Skin epidermis (tissue), 12 donors: ENCODE measurements around the gene FOXC1.
A peak's percentile ranks its signal among the peaks of the same experiment; 100 is the strongest.

Experiments used
- H3K27ac ChIP-seq, 21 experiments: fragments of 200-600 bp; sonication (generic) in 11 of 21; one replicate each; pipeline ENCODE4 v1.5.0; 2020; ENCODE audit warnings: mild to moderate bottlenecking in 3 of 21, inconsistent platforms in 2 of 21, moderate library complexity in 2 of 21
- H3K4me3 ChIP-seq, 7 experiments: fragments of 200-600 bp; sonication (generic) in 2 of 7; one replicate each; pipeline ENCODE4 v1.5.0; 2020; ENCODE audit warnings: inconsistent platforms in 2 of 7, mild to moderate bottlenecking in 2 of 7, moderate library complexity in 1 of 7

Gene FOXC1

DNA sequence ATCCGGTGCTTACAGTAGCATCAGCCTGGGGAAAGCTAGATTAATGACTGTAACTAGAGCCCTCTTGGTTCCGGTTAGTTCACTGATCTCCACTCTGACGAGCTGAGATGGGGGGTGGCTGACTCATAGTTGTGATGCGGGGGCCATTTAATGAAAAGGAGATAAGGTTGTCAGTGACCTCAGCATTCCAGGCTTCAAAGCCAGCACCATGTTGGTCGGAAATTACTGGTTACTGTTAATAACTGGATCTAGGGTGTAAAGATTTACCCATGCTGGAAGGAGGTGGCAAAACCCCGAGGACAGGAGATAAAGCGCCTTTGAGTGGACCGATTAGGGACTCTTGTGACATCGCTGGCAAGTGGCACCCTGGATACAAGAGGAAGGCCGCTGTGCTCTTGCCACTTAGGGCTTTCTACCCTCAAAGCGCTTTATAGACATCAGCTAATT, 21.1 kb downstream of the FOXC1 start:
- H3K27ac ChIP-seq, result no peak overlapping the region
- H3K4me3 ChIP-seq, result no peak overlapping the region

- Histone ChIP-seq H3K27ac (no peak overlapping the region), H3K4me3 (no peak overlapping the region)
Observed at GRCh38 chr6:1631251-1631650, 21.5 kb downstream of the FOXC1 start.

DNA sequence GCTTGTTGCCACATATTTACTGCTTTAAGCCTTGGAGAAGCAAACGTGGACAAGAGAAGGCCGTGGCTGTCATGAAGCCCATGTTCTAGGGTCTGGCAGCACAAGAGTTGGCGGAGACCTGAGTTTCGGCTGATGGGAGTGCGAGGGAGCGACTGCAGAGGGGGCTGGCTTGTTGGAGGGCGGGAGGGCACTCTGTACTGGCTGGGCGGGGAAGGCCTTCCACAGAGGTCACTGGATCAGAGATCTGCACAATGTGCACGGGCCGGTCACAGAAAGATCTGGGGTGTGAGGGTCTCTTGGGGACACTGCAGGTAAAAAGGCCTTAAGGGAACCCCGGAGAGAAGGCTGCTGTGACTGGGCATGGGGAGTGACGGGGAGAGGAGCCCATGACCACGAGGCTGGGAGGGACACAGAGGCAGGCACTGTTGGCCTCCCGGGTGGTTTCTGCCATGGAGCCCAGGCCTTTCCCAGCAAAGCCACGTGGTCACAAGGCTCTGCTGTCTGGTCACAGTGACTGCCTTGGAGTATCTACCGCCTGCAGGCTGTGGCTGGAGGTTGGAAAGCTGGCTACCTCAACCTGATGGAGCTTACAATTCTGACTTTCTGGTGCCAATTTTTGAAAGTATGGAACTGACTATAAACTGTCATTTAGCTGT, 23.8 kb downstream of the FOXC1 start:
- no peak overlapping the region for H3K27ac ChIP-seq
- no peak overlapping the region for H3K4me3 ChIP-seq

- H3K4me3 ChIP-seq, result no peak overlapping the region
- H3K27ac ChIP-seq, result no peak overlapping the region
Observed at GRCh38 chr6:1634081-1634480, 24.4 kb downstream of the FOXC1 start.

- Histone ChIP-seq H3K4me3 (no peak overlapping the region), H3K27ac (no peak overlapping the region)
Observed at GRCh38 chr6:1635305-1636010, 25.7 kb downstream of the FOXC1 start.

GRCh38 chr6:1636272-1636825, 26.6 kb downstream of the FOXC1 start:
- Histone ChIP-seq H3K27ac (no peak overlapping the region), H3K4me3 (no peak overlapping the region)

- Histone ChIP-seq H3K4me3 (no peak overlapping the region), H3K27ac (peak overlapping the region in 2 of 21 experiments; percentile 20 to 51)
Observed at GRCh38 chr6:1636971-1637871, 27.5 kb downstream of the FOXC1 start.

- Histone ChIP-seq H3K4me3 (no peak overlapping the region), H3K27ac (no peak overlapping the region)
Observed at GRCh38 chr6:1639430-1639829, 29.7 kb downstream of the FOXC1 start.

DNA sequence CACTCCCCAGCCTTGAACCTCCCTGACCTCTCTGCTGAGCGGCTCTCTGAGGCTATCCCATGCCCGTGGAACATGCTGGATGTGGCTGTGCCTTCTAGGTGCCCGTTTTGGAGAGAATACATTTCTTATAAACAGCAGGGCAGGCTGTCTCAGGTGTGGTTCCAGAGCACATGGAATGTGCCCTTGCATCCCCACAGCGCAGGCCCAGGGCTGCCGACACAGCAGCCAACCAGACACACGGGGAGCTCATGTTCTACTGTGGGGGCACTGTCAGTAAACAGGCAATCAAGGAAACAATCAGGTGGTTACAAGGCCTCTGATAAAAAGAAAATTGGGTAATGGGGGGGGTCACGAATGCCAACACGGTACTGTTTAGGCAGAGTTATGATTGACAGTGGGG, 30.8 kb downstream of the FOXC1 start:
- H3K4me3 ChIP-seq, result no peak overlapping the region
- no peak overlapping the region for H3K27ac ChIP-seq

DNA sequence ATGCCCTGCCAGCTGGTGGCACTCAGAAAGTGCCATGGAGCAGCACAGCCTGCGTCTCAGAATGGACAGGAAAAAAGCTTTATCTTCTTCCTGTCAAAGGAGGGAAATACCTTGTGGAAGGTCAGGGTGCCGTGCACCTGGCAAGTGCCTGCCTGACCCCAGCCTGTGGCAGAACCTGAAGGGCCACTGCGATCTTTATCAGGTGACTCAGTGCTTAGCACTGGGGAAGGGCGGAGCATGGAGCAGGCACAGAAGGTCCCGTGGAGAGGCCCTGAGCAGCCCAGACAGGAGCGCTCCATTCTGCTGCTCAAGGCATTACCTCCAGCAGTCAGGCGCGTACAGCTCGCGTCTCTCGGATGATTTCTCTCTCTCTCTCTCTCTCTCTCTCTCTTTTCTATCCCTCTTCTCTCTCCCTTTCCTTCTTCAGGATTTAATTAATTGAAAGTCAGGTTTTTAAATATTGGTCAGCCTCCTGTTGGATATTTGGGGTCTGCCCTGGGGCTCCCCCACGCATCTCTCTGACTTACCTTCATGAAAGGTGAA, 31.7 kb downstream of the FOXC1 start:
- Histone ChIP-seq H3K4me3 (no peak overlapping the region), H3K27ac (no peak overlapping the region)

GRCh38 chr6:1643111-1643510, 33.4 kb downstream of the FOXC1 start:
- Histone ChIP-seq H3K4me3 (no peak overlapping the region), H3K27ac (no peak overlapping the region)

DNA sequence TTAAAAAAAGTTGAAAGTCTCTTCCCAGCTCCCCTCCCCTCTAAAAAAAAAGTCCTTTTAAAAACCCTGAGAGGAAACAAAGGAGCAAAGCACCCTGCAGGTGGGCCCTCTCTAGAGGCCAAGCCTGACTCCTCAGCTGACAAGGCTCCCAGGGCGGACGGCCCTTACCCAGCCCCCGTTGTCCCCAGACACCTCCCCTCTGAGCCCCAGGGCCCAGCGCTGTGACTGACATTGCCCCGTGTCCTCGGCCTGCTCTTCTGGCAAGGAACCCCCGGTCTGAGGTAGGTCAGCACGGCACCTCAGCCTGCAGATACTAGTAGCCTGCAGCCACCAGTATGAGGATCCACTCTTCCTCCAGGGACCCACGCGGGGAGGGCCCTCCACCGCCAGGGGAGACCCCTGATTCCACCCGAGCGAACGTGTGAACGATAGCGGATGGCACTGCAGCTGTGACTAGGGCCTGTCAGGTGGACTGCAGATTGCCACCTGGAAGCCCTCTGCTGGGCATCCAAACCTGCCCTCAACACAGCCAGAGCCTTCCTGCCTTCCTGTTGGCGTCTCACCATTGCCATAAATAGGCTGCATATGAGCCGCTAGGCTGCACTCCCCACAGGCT, 34.2 kb downstream of the FOXC1 start:
- H3K27ac ChIP-seq, result no peak overlapping the region
- no peak overlapping the region for H3K4me3 ChIP-seq

- no peak overlapping the region for H3K4me3 ChIP-seq
- H3K27ac ChIP-seq, result no peak overlapping the region
Observed at GRCh38 chr6:1644516-1645060, 34.9 kb downstream of the FOXC1 start.

DNA sequence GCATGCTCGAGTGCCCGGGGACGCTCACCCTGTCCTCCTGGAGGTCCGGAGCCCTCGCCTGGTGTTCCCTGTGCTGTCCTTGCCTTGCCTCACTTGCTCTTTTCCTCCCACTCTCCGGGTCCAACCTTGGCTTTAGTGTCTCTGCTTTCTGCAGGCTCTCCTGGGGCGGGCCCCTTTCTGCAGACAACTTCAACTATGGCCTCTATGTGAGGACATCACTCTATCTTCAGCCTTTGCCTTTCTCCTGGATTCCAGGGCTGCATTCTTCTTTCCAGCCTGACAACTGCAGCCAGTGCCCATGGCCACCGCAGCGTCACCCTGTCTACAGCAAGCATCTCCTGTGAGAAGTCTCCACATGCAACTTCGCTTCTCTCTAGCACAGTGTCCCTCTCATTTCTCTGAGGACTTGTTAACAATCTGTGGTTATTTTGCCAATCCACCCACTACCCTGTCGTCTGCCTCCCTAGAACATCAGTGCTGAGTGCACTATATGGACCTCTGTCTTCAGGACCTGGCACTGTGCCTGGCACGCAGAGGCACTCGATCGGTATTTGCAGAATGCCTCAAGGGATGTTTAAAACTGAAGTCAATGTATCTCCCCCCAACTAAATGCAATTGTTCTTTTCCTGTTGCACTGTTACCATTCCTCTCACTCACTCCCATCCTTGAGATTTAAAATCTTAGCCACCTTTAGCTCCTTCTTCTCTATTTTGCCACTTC, 35.9 kb downstream of the FOXC1 start:
- Histone ChIP-seq H3K27ac (no peak overlapping the region), H3K4me3 (no peak overlapping the region)

GRCh38 chr6:1651362-1651761, 41.6 kb downstream of the FOXC1 start:
- H3K27ac ChIP-seq, result no peak overlapping the region
- H3K4me3 ChIP-seq, result no peak overlapping the region

DNA sequence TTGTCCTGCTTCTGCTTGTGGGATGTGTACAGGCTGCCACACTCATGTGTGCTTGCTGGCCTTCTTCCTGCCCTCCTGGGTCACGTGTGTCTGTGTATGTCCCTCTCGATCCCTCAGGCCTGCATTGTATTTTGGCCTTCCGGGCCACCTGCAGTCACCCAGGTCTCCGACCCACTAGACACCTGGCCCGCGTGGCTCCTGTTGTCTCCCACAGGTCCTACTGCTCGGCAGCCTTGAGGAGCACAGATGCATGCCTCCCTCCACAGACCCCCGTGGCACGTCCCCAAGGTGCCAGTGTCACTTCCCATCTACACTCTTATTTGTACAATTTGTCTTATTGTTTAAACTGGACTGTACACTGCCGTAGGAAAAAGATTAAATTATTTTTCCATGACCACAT, 43.1 kb downstream of the FOXC1 start:
- H3K27ac ChIP-seq, result no peak overlapping the region
- no peak overlapping the region for H3K4me3 ChIP-seq

- no peak overlapping the region for H3K27ac ChIP-seq
- no peak overlapping the region for H3K4me3 ChIP-seq
Observed at GRCh38 chr6:1654054-1654453, 44.3 kb downstream of the FOXC1 start.

DNA sequence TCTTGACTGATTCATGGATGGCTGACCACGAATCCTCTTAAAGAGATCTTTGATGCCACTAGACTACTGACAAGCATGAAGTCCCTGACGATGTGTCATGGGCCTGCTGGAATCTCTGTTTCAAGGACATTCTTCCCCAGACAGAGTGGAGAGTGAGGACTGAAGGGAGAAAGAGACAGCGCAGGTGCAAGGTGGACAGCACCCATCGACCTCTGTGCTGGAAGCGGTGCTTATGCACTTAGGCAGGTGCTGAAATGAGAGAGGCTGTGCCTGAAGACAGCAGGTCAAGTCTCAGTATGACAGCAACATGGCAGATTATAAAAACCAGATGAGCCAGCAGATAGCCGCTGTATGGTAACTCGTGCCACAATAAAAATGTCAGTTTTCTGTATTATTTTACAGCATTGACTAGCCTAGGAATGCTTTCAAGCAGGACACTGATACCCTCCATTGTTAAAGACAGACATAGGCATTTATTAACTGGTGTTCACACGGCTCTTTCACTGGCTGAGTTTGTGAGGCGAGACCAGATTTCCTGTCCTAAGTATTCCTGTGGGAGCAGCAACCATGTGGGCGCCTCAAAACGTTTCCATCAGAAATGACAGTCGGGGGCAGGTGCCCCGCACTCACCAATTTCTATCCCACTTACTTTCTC, 47.5 kb downstream of the FOXC1 start:
- Histone ChIP-seq H3K4me3 (no peak overlapping the region), H3K27ac (no peak overlapping the region)
